22Rv1 (cell line): ENCODE measurements around the gene MARCO.

Experiments used
- CTCF ChIP-seq: fragments of 450-650 bp; IDR thresholded peaks from 2 replicates; pipeline ENCODE4 v1.5.1; 2017; ENCODE audit warnings: mild to moderate bottlenecking
- ZFX ChIP-seq: fragments of 450-650 bp; IDR thresholded peaks from 2 replicates; pipeline ENCODE4 v1.6.1; 2017; ENCODE audit warnings: antibody characterized with exemption, borderline replicate concordance

- TF ChIP-seq CTCF (peak; percentile 54), ZFX (no peak)
These were observed 69.3 kb downstream of the MARCO start for GRCh38 chr2:119011162-119011909.
